ENCODE results near the gene EGFL8.
A peak's percentile ranks its signal among the peaks of the same experiment; 100 is the strongest.
"Not testable (repeated sequence)": the region's sequence is repeated elsewhere in the genome, so short reads cannot be mapped to it uniquely, and the experiment has no call there.

EGFL8 gene

DNA sequence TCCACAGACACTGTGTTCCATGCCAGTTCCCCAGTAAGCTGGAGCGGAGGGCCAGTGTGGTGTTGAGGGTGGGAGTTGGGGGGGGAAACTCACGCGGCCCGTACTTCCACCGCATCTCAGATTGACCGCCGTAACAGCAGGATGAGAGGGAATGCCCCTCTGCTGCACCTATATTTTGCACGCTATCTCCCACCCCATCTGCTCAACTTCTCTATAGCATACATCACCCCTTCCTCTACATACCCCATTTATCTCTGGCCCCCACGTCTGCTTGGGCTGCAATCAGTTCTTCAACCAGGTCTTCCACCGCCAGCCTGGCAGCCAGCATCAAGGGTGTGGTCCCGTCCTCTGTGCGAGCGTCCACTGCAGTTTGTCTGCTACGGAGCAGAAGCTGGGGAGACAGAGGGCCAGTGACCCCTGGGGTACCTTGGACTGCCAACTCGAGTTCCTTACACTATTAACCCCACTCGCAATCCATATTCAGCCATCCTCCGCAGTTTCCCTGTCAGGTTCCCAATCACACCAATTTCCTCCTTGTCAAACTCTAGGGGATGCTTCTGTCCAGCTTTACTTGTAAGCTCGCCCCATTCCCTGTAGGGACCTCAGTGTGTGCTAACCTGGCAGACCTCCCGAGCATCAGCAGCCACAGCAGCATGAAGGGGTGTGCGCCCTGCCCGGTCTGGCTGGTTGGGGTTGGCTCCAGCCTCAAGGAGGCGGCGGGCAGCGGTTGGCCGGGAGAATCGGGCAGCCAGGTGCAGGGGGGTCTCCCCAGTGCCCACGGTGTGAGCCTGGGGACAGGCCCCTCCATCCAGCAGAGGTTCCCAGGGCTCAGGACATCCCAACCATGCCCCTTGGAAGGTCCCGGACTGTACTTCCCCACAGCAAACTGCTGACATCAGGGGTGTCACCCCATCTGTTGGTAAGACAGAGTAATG lies 32.6 kb downstream of the EGFL8 start:
- peak; percentile 21 for DNase-seq (ENCODE audit: low read depth)

DNA sequence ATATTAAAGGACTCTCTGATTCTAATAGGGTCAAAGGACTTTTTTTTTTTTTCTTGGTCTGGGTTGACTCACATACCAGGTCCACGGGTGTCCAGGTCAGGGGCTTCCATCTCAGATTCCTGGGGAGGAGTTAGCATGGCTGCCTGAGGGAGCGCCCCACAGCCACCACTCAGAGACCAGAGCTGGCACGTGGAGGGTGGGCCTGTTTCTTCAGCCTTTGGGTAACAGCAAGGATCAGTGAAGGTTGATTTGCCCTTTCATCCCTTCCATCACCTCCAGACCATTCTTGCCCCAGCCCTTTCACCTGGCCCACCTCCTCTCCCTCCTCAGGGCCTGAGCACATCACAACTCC lies 33.9 kb downstream of the EGFL8 start:
- DNase-seq (ENCODE audit: low read depth), result no peak

- no peak for DNase-seq (ENCODE audit: low read depth)
These were observed 34.5 kb downstream of the EGFL8 start for GRCh38 chr6:32198866-32199265.

DNA sequence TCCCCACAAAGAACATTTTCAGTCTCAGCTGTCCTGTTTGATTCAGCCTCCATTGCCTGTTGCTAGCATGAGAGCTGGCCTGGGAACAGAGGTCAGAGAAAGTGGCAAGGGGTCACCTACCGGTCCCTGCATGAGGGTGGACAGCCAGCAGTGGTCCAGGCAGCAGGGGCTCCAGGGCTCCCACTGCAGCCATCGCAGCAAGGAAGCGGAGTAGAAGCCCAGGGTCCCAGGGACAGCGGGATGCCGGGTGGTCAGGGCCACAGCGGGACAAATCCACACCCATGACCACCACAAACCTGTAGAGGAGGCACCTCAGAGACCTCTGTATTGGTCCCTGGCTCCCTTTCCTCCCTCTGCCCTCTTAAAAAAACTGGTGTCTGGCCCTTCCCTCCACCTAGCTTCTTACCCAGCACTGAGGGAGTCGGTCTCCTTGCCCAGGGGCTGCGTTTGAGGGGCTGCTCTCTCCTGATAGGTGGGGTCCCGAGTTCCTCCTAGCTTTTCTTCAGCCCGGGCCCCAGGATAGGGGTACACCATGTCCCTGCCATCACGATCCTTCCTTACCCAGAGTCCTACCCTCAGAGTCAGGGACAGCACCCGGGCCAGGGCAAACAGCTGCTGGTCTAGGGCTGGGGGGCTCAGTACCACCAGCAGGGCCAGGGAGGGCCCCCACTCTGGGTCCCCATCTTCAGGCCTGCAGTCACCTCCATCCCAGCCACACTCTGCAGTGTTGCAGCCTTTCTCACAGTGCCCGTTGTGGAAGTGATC lies 36.5 kb downstream of the EGFL8 start:
- no peak for DNase-seq (ENCODE audit: low read depth)

GRCh38 chr6:32202186-32202585 lies 37.8 kb downstream of the EGFL8 start:
- no peak for DNase-seq (ENCODE audit: low read depth)

- no peak for DNase-seq (ENCODE audit: low read depth)
These were observed 39.3 kb downstream of the EGFL8 start for GRCh38 chr6:32203426-32204267.

DNA sequence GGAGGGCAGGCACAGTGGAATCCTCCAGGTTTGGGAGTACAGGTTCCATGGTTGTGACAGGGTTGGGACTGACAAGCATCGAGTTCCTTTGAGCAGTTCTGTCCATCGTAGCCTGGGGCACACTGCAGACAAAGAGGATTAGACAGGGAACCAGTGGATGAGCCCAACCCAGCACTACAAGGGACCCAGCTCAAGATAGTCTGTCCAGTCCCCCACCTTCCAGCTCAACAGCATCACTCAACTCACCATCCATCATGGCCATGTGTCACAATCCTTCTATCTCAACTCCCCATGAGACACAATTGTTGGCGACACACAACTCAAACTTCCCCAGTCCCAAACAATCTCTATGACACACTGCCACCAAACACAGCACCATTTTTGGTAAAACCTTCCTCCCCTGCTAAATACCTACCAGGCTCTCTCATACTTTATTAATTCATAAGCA lies 39.9 kb downstream of the EGFL8 start:
- no peak for DNase-seq (ENCODE audit: low read depth)

DNA sequence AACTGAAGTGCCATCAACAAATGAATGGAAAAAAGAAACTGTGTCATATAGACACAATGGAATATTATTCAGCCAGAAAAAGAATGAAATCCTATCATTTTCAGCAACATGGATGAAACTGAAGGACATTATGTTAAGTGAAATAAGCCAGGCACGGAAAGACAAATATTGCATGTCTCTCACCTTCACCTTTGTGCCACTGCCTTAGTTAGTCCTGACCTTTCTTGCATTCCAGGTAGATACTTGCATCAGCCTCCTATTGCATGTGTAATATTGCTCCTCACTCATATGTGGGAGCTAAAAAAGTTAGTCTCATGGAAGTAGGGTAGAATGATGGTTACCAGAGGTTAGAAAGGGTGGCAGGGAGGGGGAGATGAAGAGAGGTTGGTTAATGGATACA lies 44.6 kb downstream of the EGFL8 start:
- DNase-seq (ENCODE audit: low read depth), result no peak

GRCh38 chr6:32210191-32210601 lies 45.8 kb downstream of the EGFL8 start:
- DNase-seq (ENCODE audit: low read depth), result no peak

DNA sequence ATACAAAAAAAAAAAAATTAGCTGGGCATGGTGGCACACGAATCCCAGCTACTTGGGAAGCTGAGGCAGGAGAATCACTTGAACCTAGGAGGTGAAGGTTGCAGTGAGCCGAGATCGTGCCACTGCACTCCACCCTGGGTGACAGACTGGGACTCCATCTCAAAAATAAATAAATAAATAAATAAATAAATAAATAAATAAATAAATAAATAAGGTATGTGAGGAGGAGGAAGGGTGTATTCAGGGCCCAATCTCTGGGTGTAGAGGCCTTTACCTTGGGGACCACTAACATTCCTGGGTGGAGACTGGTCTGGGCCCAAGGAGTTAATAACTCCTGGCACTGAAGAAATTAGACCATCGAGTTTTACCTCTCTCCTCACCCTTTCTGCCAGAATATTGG lies 47.0 kb downstream of the EGFL8 start:
- DNase-seq (ENCODE audit: low read depth), result not testable (repeated sequence)

DNA sequence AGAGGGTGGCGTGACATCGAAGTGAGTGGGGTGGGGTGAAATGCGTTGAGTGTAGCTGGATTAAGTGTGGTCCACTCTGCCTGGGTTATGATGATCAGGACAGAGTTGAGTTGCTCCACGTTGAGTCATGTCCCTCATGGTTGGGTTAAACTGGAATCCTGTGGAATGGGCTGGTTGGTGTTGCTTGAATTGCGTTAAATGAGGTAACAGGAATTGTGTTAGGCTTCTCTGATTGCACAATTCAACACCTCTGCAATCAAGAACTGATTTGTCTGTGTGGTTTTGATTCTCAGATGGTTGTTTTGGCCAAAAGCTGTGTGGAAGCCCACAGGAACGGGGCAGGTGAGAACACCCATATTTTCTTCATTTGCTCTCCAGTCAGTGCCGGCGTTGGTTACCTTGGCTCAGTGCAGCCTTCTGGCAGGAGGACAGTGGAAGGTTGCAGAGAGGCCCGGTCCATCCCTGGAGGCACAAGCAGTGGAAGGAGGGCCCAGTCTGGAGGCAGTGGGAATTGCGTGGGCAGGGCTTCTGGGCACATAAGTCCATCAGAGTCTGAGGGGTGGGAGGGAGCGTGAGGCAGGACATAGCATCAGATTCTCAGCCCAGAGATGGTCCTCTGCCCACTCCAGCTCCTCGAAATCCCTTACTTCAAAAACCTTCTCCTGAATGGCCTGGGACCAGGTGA lies 47.8 kb downstream of the EGFL8 start:
- DNase-seq (ENCODE audit: low read depth), result no peak

GRCh38 chr6:32213649-32214048 lies 49.3 kb downstream of the EGFL8 start:
- DNase-seq (ENCODE audit: low read depth), result no peak

GRCh38 chr6:32214126-32214525 lies 49.7 kb downstream of the EGFL8 start:
- no peak for DNase-seq (ENCODE audit: low read depth)

DNA sequence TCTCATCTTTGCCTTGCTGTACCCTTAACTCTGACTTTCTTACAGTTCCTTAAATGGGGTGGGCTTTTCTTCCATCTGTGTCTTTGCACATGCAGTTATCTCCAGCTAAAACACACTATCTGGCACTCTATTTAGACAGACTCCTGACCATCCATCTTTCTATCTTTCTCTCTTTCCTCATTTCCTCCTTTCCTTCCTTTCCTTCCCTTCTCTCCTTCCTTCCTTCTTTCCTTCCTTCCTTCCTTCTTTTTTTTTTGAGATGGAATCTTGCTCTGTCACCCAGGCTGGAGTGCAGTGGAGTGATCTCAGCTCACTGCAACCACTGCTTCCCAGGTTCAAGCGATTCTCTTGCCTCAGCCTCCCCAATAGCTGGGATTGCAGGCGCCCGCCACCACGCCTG lies 51.2 kb downstream of the EGFL8 start:
- DNase-seq (ENCODE audit: low read depth), result no peak

DNA sequence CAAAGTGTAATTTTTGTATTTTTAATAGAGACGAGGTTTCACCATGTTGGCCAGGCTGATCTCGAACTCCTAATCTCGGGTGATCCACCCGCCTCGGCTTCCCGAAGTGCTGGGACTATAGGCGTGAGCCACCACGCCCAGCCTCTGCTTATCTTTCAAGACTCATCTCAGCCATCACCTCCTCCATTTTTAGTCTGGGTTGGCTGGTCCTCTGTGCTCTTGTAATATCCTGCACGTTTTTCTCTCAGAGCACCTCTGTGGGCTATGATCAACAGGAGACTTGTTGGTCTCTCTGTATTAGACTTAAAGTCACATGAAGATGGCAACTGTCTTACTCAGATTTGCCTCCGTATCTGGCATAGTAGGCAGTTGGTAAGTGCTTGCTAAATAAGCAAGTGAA lies 51.9 kb downstream of the EGFL8 start:
- DNase-seq (ENCODE audit: low read depth), result no peak

DNA sequence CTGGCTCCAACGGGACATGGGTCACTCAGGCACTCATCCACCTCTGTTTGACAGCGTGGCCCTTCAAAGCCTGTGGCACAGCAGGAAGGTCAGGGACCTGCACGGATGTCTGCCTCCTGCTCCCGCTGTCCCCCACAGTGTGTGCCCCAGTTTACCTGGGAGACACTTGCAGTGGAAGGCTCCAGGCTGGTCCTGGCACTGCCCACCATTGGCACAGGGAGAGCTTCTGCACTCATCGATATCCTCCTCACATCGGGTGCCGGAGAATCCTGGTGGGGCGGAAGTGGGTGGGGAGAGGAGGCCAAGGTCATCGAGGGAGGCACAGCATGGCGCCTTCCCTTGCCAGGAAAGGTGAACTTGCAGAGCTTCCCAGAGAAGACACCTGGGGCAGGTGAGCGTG lies 52.6 kb downstream of the EGFL8 start:
- DNase-seq (ENCODE audit: low read depth), result no peak
